GM12801 (cell line): ENCODE data around the gene PHIP.

Experiments
- TF ChIP-seq, protein P1 (sequence below): IDR thresholded peaks from one replicate; pipeline ENCODE4 v1.5.1; 2011; ENCODE audit warnings: control low read depth; ENCODE audit not compliant: insufficient read length; ENCODE audit errors: extremely low read depth

The PHIP gene

DNA sequence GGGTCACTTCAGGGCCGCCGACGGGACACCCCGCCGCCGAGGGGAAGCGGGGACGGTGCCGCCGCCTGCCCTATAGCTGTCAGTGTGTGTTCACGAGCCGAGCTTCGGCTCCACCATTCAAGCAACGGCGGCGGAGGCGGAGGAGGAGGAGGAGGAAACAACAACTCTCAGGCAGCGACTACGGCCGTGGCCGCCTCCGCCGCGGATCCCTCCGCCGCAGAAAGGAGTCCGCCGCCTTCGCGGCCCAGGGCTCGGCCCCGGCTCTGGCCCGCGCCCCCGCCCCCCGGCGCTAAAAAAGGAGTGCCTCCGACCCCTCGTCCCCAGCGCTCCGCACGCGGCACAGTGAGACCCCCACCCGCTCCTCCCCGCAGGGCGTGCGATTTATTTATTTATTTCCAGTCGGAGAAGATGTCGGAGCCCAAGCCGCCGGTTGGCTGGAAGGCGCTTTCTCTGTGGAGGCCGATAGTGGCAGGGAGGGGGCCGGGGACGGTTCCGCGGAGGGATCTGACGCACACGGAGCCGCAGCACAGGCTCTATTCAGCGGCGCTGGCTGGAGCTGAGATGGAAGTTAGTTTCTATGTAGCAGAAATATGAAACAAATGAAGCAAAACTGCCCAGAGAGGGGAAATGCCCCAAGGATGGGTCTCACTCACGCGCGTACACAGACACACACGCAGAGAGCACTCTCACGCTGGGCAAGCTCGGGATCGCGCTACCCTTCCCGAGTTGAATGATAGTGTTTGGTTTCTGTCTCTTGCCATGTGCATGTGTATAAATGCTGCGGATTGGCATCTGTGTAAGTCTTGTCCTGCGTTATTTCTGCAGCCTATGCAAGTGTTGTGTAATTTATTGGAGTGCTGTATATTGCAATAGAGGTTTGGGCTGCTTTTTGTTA lies at the start of gene PHIP:
Gene PHIP, minus strand, starts transcription at position 180 of the 895 bp plus-strand sequence. CDS start 186 bp downstream, outside the sequence.
- TF ChIP-seq, protein P1, sequence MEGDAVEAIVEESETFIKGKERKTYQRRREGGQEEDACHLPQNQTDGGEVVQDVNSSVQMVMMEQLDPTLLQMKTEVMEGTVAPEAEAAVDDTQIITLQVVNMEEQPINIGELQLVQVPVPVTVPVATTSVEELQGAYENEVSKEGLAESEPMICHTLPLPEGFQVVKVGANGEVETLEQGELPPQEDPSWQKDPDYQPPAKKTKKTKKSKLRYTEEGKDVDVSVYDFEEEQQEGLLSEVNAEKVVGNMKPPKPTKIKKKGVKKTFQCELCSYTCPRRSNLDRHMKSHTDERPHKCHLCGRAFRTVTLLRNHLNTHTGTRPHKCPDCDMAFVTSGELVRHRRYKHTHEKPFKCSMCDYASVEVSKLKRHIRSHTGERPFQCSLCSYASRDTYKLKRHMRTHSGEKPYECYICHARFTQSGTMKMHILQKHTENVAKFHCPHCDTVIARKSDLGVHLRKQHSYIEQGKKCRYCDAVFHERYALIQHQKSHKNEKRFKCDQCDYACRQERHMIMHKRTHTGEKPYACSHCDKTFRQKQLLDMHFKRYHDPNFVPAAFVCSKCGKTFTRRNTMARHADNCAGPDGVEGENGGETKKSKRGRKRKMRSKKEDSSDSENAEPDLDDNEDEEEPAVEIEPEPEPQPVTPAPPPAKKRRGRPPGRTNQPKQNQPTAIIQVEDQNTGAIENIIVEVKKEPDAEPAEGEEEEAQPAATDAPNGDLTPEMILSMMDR = no peak

GRCh38 chr6:79127660-79128059 lies 49.6 kb upstream of the PHIP start:
- TF ChIP-seq, protein P1 = no peak

GRCh38 chr6:79119217-79119616 lies 41.2 kb upstream of the PHIP start:
- TF ChIP-seq, protein P1 = no peak

DNA sequence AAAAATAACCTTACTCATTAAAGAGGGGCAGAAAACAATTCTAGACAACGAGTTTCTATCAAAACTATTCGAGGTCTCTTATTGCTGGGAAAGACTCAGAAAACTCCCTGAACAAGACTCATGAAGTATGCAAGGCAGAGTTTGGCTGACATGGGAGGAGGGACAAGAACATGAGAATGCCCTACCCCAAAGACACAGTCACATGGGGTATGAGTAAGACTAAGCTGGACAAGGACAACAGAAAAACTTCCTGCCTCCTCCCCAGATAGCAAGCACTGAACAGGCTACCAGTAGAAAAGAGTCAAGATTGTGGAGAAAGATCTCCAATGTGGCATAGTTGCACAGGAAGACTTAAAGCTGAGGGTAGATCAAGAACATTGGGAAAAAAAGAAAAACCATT lies 39.7 kb upstream of the PHIP start:
- TF ChIP-seq, protein P1 = no peak

- TF ChIP-seq, protein P1 = no peak
Measured at GRCh38 chr6:79115553-79116182, 37.6 kb upstream of the PHIP start.

- TF ChIP-seq, protein P1 = no peak
Measured at GRCh38 chr6:79111549-79111948, 33.5 kb upstream of the PHIP start.

DNA sequence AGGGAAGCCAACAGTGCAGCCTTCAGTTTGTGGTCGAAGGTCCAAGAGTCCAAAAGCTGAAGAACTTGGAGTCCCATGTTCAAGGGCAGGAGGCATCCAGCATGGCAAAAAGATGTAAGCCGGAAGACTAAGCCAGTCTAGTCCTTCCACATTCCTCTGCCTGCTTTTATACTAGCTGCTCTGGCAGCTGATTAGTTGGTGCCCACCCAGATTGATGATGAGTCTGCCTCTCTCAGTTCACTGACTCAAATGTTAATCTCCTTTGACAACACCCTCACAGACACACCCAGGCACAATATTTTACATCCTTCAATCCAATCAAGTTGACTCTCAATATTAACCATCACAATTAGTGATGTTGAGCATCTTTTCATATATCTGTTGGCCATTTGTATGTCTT lies 23.1 kb upstream of the PHIP start:
- TF ChIP-seq, protein P1 = no peak
